GM18517 (cell line): Measurements from ENCODE around the gene DHDH.
"Not testable (repeated sequence)": the region's sequence is repeated elsewhere in the genome, so short reads cannot be mapped to it uniquely, and the experiment has no call there.

ENCODE experiments used
- ATAC-seq: cut with Tn5 transposase; IDR thresholded peaks from one replicate; pipeline ENCODE4 v1.9.1; 2021; ENCODE audit warnings: mild to moderate bottlenecking, moderate library complexity; ENCODE audit not compliant: unreplicated experiment

The DHDH gene

DNA sequence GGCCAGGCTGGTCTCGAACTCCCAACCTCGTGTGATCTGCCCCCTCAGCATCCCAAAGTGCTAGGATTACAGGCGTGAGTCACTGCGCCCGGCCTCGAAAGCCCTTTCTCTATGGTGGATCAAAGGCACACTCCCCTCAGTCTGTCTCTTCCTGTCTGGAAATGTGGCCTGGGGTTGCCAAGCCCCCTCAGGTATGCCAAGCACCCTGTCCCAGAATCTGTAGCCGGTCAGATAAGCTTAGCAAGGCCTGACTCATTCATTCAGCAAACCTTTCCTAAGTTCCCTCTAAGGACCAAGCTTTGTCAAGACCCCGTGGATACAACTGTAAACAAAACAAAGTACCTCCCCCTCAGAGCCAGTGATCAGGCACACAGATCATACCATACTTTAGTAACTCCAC lies 19.3 kb upstream of the DHDH start:
- no peak for ATAC-seq

DNA sequence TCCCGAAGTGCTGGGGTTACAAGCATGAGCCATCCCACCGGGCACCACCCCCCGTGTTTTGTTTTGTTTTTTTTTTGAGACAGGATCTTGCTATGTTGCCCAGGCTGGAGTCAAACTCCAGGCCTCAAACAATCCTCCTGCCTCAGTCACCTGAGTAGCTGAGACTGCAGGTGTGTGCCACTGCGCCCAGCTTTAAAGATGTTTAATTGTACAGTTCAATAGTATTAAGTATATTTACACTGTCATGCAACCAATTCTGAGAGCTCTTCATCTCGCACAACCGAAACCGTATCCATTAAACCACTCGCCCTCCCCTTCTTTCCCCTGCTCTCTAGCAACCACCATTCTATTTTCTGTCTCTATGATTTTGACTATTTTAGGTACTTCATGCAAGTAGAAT lies 17.7 kb upstream of the DHDH start:
- ATAC-seq, result no peak

GRCh38 chr19:48918071-48918470 lies 15.4 kb upstream of the DHDH start:
- no peak for ATAC-seq

DNA sequence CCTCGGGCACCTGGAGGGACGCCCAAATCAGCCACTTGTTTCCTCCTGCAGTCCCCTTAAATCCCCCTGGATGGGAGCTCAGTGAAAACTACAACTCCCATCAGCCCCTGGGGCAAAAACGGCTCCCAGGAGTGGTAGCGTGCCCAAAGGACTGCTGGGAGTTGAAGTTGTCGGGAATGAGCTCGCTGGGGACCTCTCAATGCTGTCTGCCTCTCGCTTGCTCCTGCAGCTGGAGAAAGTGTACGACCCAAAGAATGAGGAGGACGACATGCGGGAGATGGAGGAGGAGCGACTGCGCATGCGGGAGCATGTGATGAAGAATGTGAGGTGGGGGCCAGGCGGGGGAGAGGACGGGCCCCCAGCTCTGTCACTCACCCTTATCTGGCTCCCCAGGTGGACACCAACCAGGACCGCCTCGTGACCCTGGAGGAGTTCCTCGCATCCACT lies 14.7 kb upstream of the DHDH start:
- no peak for ATAC-seq

DNA sequence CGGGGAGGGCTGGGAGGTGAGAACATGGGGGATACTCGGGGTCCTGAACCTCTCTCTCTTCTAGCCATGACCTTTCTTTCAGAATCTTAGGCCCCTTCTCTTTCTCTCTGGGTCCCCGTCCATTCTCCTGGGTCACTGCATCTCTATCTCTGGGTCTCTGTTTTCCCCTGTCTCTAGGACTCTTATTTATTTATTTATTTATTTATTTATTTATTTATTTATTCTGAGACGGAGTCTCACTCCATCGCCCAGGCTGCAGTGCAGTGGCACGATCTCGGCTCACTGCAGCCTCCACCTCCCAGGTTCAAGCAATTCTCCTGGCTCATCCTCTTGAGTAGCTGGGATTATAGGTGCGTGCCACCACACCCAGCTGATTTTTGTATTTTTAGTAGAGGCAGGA lies 14.2 kb upstream of the DHDH start:
- not testable (repeated sequence) for ATAC-seq

GRCh38 chr19:48920949-48921348 lies 12.6 kb upstream of the DHDH start:
- no peak for ATAC-seq

GRCh38 chr19:48921721-48922500 lies 11.6 kb upstream of the DHDH start:
- ATAC-seq, result no peak

DNA sequence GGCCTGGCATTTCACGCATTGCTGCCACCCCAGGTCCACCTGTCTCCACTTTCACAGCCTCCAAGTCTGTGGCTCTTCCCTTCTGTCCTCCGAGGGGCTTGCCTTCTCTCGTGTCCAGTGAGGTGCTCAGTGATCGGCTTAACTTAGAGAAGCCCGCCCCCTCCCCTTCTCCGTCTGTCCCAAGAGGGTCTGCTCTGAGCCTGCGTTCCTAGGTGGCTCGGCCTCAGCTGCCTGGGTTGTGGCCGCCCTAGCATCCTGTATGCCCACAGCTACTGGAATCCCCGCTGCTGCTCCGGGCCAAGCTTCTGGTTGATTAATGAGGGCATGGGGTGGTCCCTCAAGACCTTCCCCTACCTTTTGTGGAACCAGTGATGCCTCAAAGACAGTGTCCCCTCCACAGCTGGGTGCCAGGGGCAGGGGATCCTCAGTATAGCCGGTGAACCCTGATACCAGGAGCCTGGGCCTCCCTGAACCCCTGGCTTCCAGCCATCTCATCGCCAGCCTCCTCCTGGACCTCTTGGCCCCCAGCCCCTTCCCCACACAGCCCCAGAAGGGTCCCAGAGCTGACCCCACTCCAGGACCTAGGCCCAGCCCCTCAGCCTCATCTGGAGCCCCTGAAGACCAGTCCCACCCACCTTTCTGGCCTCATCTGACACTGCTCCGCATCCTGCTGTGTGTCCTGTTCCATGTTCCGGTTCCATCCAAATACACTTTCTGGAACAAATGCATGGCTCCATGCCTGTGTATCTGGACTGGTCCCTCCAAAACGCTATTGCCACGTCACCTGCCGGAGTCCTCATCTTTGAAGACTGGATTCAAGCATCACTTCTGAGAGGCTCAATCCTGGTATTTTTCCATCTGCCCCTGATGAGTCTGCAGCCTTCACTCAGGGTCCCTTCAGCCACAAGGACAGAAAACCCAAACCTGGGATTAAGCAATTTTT lies 10.7 kb upstream of the DHDH start:
- no peak for ATAC-seq

DNA sequence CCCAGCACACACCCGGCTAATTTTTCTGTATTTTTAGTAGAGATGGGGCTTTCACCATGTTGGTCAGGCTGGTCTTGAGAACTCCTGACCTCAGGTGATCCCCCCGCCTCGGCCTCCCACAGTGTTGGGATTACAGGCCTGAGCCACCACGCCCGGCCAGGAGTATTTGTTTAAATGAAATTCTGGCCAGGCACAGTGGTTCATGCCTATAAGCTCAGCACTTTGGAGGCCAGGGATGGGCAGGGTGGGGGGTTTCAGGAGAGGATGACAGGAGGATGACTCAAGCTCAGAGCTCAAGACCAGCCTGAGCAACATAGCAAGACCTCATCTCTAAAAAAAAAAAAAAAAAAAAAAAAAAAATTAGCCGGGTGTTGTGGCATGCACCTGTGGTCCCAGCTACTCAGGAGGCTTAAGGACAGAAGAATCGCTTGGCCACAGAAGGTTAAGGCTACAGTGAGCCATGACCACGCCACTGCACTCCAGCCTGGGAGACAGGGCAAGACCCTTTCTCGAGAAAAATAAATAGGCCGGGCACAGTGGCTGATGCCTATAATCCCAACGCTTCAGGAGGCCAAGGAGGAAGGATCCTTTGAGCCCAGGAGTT lies 8.2 kb upstream of the DHDH start:
- no peak for ATAC-seq

DNA sequence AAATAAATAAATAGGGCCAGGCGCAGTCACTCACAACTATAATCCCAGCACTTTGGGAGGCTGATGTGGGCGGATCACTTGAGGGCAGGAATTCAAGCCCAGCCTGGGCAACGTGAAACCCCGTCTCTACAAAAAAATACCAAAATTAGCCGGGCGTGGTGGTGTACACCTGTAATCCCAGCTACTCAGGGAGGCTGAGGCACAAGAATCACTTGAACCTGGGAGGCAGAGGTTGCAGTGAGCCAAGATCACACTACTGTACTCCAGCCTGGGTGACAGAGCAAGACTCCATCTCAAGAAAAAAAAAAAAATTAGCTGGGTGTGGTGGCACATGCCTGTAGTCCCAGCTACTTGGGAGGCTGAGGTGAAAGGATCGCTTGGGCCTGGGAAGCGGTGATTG lies 7.6 kb upstream of the DHDH start:
- not testable (repeated sequence) for ATAC-seq

DNA sequence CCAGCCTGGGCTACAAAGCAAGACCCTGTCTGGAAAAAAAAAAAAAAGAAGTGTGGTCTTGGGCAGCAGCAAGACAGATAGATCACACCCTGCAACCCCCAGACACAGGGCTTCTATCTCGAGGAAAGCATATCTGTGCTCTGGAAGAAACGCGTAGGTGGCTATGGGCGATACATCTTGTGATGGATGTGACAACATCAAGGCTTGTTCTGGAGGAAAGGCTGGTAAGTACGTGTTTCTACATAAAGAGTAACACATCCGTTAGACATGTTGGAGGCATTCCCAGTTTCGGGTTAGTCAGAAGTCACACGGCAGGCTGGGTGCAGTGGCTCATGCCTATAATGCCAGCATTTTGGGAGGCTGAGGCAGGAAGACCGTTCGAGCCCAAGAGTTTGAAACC lies 6.6 kb upstream of the DHDH start:
- no peak for ATAC-seq

DNA sequence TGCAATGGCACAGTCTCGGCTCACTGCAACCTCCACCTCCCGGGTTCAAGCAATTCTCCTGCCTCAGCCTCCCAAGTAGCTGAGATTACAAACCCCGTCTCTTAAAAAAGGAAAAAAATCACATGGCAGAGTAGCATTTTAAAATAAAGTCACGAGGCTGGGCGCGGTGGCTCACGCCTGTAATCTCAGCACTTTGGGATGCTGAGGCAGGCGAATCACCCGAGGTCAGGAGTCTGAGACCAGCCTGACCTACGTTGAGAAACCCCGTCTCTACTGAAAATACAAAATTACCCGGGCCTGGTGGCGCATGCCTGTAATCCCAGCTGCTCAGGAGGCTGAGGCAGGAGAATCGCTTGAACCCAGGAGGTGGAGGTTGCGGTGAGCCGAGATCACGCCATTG lies 5.8 kb upstream of the DHDH start:
- not testable (repeated sequence) for ATAC-seq

DNA sequence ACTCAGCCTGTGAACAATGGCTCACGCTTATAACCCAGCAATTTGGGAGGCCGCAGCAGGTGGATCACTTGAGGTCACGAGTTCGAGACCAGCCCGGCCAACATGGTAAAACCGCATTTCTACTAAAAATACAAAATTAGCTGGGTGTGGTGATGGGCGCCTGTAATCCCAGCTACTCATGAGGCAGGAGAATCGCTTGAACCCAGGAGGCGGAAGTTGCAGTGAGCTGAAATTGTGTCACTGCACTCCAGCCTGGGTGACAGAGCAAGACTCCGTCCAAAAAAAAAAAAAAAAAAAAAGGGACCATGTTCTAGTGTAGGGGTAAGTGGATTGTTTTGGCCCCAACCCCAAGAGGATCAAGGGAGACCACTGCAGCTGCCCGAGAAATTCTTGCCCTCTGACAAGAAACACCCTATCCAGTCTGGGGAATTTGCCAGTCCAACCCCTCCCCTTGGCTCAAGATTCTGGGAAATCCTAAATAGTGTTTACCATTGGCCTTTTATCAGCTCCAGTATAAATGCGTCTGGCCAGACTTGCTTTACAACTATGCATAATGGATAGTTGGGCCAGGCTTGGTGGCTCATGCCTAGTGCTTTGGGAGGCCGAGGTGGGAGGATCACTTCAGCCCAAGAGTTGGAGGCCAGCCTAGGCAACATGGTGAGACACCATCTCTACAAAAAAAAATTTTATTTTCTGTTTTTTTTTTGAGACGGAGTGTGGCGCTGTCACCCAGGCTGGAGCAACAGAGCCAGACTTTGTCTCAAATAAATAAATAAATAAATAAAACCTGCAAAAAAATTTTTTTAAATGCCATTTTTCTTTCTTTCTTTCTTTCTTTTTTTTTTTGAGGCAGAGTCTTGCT lies 5.1 kb upstream of the DHDH start:
- ATAC-seq, result no peak

- no peak for ATAC-seq
Measured at GRCh38 chr19:48934837-48935236, 1.3 kb downstream of the DHDH start.

DNA sequence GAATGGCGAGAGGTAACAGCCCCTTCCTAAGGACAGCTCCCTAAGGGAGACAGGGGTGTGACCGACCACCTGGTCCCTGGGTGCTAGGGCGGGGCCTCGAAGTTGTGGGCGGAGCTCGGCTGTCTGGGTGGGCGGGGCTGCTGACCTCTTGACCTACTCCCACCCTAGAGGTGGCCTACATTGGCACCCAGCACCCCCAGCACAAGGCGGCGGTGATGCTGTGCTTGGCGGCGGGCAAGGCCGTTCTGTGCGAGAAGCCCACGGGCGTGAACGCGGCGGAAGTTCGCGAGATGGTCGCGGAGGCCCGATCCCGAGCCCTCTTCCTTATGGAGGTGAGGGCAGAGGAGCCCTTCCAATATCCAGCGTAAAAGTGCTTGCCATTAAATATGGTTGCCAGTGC lies 2.4 kb downstream of the DHDH start:
- no peak for ATAC-seq

- no peak for ATAC-seq
Measured at GRCh38 chr19:48938256-48938655, 4.8 kb downstream of the DHDH start.

DNA sequence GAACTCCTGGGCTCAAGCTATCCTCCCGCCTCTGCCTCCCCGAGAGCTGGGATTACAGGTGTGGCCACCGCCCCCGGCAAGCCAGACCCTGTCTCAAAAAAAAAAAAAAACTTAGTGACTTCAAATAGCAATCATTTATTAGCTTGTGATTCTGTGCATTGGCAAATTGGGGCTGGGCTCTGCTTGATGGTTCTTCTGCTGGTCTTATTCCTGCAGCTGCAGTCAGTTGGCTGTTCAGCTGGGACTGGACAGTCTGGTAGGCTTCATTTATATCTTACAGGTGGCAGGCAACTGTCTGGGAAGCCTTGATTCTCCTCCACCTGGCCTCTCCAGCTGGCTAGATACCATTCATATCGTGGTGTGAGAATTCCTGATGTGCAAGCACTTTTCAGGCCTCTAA lies 7.4 kb downstream of the DHDH start:
- ATAC-seq, result no peak

- no peak for ATAC-seq
Measured at GRCh38 chr19:48943081-48943480, 9.6 kb downstream of the DHDH start.

DNA sequence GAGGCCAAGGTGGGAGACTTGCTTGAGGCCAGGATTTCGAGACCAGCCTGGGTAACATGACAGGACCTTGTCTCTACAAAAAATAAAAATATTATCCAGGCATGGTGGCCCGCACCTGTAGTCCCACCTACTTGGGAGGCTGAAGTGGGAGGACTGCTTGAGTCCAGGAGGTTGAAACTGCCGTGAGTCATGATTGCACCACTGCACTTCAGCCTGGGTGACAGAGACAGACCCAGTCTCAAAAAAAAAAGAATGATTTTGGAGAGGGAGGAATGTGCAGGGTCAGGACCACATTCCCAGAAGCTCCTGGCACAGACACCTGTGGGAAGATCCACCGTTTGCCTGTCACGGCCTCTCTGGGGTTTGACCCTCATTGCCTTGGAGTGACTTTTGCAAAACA lies 11.9 kb downstream of the DHDH start:
- ATAC-seq, result no peak

GRCh38 chr19:48945817-48946216 lies 12.3 kb downstream of the DHDH start:
- ATAC-seq, result no peak
